GM21737 (cell line): ENCODE measurements around the gene IQCE.
"Not testable (repeated sequence)": the region's sequence is repeated elsewhere in the genome, so short reads cannot be mapped to it uniquely, and the experiment has no call there.

ENCODE experiments used
- ATAC-seq: cut with Tn5 transposase; IDR thresholded peaks from one replicate; pipeline ENCODE4 v1.9.1; 2021; ENCODE audit warnings: mild to moderate bottlenecking, moderate library complexity; ENCODE audit not compliant: unreplicated experiment

Gene IQCE

DNA sequence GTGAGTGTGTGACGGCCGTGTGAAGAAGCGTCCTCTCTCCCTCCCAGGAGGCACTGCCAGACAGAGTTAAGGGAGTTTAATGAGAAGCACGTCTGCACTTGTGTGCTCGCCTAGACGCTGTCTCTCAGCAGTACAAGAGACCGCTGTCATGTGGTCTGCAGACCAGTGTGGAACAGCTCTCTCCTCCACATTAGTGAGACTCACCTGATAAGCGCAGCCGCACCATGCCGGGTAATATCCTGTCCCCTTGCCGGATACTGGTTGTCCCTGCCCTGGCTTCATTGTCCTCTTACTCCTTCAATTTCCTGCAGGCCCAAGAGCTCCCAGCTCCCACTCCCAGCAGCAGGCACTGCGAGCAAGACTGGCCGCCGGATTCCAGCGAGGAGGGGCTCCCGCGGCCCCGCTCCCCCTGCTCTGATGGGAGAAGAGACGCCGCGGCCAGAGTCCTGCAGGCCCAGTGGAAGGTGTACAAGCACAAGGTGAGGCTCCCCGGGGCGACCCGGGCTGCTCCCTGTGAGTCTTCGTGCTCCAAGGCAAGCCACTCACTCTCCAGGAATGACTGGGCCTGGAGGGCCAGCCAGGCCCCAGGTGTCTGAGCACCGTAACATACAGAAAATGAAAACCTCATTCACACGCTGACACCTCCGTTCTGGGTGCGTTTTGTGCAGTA is 39.5 kb downstream of the IQCE start:
- no peak for ATAC-seq

DNA sequence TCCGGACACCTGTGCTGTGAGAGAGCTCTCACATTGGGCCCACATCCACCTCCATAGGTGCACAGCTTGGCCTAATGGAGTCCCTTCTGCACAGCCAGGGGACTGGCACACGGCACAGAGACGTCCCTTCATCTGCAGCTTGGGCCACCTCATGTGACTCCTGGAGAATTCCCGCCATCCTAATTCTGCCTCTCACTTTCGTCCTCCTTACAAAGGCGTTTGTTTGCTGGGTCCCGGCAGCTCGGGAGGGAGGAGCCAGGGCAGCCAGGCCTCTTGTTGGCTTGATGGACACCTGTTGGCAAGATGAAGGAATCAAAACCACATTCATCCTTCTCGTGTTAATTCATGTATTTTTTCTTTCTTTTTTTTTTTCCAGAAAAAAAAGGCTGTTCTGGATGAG is 42.3 kb downstream of the IQCE start:
- ATAC-seq, result no peak

DNA sequence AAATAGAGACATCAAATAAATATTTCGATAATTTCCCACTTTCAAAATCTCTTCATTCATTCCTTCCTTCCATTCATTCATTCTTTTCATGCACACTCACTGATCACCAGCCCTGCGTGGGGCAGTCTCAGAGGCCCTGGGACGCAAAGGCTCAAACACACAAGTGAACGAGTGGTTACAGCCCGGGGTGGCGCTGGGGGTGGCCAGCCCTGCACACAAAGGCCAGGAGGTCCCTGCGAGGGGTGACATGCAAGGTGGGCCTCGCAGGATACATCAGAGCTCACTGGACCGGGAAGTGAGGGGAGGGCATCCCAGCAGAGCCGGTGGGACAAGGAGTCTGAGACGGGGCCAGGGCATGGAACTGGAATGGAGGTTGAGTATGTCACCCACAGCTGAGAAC is 43.1 kb downstream of the IQCE start:
- no peak for ATAC-seq

GRCh38 chr7:2602406-2603043 is 43.7 kb downstream of the IQCE start:
- ATAC-seq, result no peak

- ATAC-seq, result no peak
Observed at GRCh38 chr7:2603044-2603965, 44.5 kb downstream of the IQCE start.

DNA sequence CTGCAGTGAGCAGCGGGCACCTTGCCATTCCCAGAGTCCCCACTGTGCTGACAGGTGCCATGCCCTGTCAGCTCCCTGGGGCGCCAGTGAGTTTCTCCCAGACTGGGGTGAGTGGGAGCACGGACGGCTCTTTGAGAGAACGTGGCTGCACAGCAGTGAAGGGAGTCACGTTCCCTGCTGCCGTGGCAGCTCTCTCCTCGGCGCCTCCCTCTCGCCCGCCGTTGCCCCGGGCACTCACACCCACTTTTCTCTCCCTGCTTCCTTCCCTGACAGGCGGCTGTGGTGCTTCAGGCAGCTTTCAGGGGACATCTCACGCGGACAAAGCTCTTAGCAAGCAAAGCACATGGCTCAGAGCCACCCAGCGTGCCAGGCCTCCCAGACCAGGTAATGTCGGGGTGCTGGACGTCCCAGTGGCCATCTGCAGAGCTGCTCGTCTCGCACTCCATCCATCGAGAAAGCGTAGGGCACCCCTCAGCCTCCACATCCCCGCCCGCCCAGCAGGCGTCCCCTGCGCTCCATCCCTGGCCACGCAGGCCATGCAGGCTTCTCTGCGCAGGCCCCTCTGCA is 45.9 kb downstream of the IQCE start:
- ATAC-seq, result no peak

DNA sequence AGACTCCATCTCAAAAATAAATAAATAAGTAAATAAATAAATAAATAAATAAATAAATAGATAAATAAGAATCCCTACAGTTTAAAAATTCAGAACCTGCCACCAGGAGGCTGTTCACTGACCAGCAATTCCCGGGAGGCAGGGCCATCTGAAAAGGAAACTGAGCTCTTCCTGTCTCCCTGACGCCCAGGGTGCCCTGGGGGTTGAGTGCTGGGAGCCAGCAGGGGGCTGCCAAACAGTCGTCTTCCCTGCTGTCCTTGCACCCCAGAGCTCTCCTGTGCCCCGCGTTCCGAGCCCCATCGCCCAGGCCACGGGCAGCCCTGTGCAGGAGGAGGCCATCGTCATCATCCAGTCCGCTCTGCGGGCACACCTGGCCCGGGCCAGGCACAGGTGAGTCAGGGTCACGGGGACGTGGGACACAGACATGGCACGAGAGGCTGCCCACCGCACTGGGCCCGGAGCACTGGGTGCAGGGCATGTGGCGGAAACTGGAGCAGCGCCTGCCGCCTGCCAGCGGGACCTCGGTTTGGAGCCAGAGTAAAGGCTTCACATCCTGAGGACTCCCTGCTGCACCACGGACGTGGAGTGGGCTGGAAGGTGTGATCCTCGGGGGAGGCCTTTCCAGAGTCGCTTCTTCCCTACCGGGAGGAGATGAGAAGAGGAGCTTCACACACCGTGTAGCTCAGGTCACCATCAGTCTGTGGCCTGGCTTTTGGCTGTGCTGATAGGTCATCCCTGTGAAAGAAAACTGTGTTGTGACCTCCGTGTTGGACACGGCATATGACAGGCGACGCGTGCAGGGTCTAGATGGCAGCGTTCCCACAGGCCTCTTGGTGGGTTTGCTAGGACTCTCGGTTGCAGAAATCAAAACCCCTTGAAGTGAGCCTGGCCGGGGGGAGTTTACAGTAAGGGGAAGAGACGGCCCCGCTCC is 47.1 kb downstream of the IQCE start:
- ATAC-seq, result no peak

- ATAC-seq, result no peak
Observed at GRCh38 chr7:2606539-2606936, 47.8 kb downstream of the IQCE start.

DNA sequence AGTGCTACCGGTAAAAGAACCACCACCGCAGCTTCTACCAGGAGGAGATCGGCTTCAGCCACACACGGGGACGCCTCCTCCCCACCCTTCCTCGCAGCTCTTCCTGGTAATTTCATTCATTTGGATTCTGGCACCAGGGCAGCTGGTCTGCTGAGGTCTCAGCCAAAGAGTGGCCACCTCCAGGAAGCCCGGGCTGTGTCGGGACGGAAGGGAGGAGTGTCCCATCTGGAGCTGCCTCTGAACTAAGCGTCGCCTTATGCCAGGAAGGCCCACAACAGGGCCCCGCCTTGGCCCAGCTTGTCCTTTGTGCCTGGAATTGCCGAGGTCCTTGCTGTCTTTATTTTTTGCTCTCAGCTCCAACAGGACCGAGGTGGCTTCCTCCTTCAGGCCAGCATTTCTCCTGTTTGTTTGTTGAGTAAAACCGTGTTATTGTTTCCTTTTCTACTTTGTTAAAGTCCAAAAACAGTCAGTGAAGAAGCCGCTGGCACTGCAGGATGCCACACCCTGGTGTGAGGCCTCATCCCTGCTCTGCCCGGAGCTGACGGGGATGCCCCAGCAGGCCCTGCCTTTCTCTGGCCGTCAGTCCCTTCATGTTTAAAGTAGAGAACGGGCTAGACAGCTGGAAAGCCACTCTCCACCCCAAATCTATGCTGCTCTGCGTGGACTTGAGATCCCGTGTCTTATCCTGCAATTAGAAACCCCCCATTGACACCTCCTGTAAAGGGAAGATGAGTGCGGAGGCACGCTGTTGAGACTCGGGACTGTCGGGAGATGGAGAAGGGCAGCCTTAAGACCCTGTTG is 48.5 kb downstream of the IQCE start:
- ATAC-seq, result no peak

- ATAC-seq, result no peak
Observed at GRCh38 chr7:2607923-2608904, 49.4 kb downstream of the IQCE start.

DNA sequence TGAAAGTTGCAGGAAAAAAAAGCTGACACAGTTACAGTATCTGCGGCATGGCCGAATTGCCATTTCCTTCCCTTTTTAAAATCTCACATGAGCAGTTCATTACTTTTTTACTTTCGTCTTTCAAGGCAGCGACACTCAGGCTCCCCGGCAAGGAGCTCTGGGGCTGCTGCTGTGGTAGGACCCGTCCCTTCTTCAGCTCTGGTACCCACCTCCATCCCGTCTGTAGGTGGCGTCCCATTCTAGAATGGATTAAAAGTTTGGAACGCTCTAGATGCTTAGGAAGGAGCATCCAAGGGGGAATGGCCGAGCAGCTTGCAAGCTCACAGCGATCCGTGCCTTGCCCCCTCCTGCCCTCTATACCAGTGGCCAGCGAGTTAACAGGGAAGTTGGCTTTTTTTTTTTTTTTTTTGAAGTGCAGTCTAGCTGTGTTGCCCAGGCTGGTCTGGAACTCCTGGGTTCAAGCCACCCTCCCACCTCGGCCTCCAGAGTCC is 50.2 kb downstream of the IQCE start:
- peak; percentile 65 for ATAC-seq

- not testable (repeated sequence) for ATAC-seq
Observed at GRCh38 chr7:2609646-2610045, 50.9 kb downstream of the IQCE start.

DNA sequence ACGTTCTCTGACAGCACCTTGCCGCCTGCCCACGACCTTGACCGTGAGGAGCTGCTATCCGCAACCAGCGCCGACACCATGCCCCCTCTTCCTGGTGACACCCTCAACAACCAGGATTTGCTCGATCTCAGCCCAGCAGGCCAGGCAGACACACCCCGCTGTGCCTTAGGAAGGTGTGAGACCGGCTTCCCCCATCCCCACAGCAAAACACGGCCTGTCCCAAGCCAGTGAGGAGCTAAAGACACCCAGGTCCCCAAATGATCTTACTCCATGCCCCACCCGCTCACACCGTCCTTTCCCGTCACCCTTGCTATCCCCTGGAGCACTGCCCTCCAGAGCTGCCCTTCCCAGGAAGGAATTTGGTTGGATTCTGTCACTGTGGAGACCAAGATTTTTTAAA is 51.7 kb downstream of the IQCE start:
- no peak for ATAC-seq

DNA sequence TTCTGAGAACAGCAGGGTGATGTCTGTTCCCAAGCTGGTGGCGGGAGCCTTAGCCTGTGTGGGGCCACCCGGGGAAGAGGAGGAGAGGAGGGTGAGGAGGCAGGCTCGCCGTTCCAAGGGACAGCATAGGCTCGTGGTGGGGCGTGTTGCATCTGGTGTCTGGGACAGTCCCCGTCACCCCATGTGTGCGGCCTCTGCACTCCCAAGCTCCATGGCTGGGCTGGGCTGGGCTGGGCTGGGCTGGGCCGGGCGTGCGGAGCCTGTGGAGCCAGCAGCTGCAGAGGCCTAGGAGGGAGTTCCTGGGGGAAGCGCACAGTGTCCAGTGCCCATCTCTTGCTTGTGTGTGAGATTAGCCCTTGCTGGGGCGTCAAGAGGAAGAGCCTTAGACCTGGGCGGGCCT is 52.1 kb downstream of the IQCE start:
- no peak for ATAC-seq

- ATAC-seq, result no peak
Observed at GRCh38 chr7:2611401-2611800, 52.6 kb downstream of the IQCE start.

DNA sequence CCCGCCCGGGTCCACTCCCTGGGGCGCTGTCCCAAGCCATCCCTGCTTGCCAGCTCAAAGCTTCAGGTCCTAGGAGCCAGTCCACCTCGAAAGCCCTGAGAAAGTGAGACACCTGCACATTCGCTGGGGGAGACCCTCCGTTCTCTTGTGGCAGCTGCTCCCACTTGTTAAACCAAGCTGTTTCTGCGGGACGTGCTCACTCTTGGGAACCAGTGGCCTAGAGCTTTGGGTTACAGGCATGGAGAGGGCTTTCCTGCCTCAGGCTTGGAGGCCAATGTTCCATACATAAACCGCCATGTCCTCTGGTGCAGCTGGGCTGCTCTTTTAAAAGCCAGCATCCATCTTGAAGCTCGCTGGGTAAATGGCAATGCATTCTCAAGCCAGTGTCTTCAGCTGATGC is 53.1 kb downstream of the IQCE start:
- no peak for ATAC-seq

- ATAC-seq, result no peak
Observed at GRCh38 chr7:2612445-2613097, 53.8 kb downstream of the IQCE start.
